Measurements from ENCODE around the gene CHKA. TPM values are rescaled to one million over a fixed set of nuclear protein-coding genes. Genes with fewer than 3 reads are reported as not detected.

CHKA gene
- total RNA-seq, 1 experiment from 2014 or later: 63.0 TPM

GRCh38 chr11:68022531-68022930, 98.7 kb downstream of the CHKA start:
- Histone ChIP-seq H3K9ac (ENCODE audit: extremely low read depth, insufficient read length, low read length) (no peak overlapping the region), H3K18ac (ENCODE audit: insufficient read length, low read depth, low read length) (no peak overlapping the region), H3K23ac (ENCODE audit: insufficient read length, low read depth, low read length) (no peak overlapping the region), H3K79me1 (ENCODE audit: insufficient read depth, low read depth, low read length, poor library complexity, severe bottlenecking) (no peaks in the 10 kb centered on the region), H3K27me3 (ENCODE audit: insufficient read depth, low read length) (no peaks in the 10 kb centered on the region), H4K91ac (ENCODE audit: insufficient read length, low read depth, low read length) (no peak overlapping the region), H4K5ac (ENCODE audit: insufficient read length, low read depth, low read length) (no peak overlapping the region), H3K56ac (ENCODE audit: insufficient read length, low read depth, low read length) (no peak overlapping the region), H2BK15ac (ENCODE audit: low read depth, low read length) (no peak overlapping the region), H3K9me3 (ENCODE audit: control insufficient read depth, low read depth, low read length) (no peaks in the 10 kb centered on the region), H3K4me2 (ENCODE audit: insufficient read depth, insufficient read length, low read length) (no peak overlapping the region), H3K79me2 (ENCODE audit: insufficient read depth, low read length) (no peaks in the 10 kb centered on the region), H3K14ac (ENCODE audit: insufficient read depth, low read length) (no peak overlapping the region), H3T11ph (ENCODE audit: low read length) (no peak overlapping the region), H2AK5ac (ENCODE audit: insufficient read length, low read length) (no peak overlapping the region), H3K23me2 (ENCODE audit: insufficient read length, low read depth, low read length, poor library complexity, severe bottlenecking) (no peaks in the 10 kb centered on the region), H3K4ac (ENCODE audit: low read depth, low read length) (no peak overlapping the region), H4K20me1 (ENCODE audit: control insufficient read depth, insufficient read depth, insufficient read length) (no peaks in the 10 kb centered on the region), H2BK120ac (ENCODE audit: low read depth, low read length, poor library complexity, severe bottlenecking) (no peak overlapping the region), H3K4me1 (ENCODE audit: insufficient read depth, low read length) (no peaks in the 10 kb centered on the region; the same call in 1 of the 2 replicates), H3K27ac (ENCODE audit: insufficient read length, low read depth, low read length) (no peak overlapping the region), H2BK12ac (ENCODE audit: insufficient read length, low read depth, low read length) (no peak overlapping the region), H2AFZ (ENCODE audit: low read length) (no peak overlapping the region), H2BK20ac (ENCODE audit: low read depth, low read length, poor library complexity, severe bottlenecking) (no peak overlapping the region), H2BK5ac (ENCODE audit: insufficient read length, low read length) (no peak overlapping the region), H4K8ac (replicated peaks; ENCODE audit: insufficient read length, low read depth, low read length) (no peak overlapping the region)
- Mint-ChIP-seq H3K4me1 (peaks cover 7 to 18% of the 10 kb centered on the region in 2 experiments), H3K27ac (no peak overlapping the region), H3K9me3 (no peaks in the 10 kb centered on the region), H3K36me3 (ENCODE audit: insufficient read depth in 1 of 3, low read depth in 3 of 3) (peaks cover 8 to 26% (median 12%) of the 10 kb centered on the region in 3 experiments), H3K4me3 (no peak overlapping the region), H3K27me3 (ENCODE audit: low read depth) (no peaks in the 10 kb centered on the region)
- DNase-seq: no peak
- TF ChIP-seq CTCF (conservative IDR thresholded peaks at IDR 0.05): no peak
- no CpG with 5 or more reads among the region's 13 CpGs for WGBS (ENCODE audit: extremely low coverage, insufficient read length, low lambda C conversion rate)

Measured in H9 (cell line).